Measurements from ENCODE around the gene AXIN2.

The AXIN2 gene

GRCh38 chr17:65514541-65514940, 46.9 kb downstream of the AXIN2 start:
- H3K36me3 ChIP-seq (ENCODE audit: control insufficient read depth in 2 of 2, insufficient read depth in 1 of 2, low read length in 2 of 2), result no peaks in the 10 kb centered on the region
- POLR2A ChIA-PET, result no interaction called here
- no peak overlapping the region for H3K27ac ChIP-seq (ENCODE audit: extremely low read depth, low read depth, low read length)
- no peaks in the 10 kb centered on the region for H3K9me3 ChIP-seq (ENCODE audit: control insufficient read depth, insufficient read depth, low read depth, low read length)
- H3K4me3 ChIP-seq (ENCODE audit: low read depth, low read length), result no peak overlapping the region
- TF ChIP-seq REPIN1 (tag by site-specific recombination; IDR thresholded peaks at IDR 0.05; ENCODE audit: low read depth) (no peak), ZNF24 (tag by site-specific recombination; IDR thresholded peaks at IDR 0.05) (no peak), ZNF670 (tag by site-specific recombination; IDR thresholded peaks at IDR 0.05; ENCODE audit: low read depth) (no peak), ZBTB8A (tag by site-specific recombination; IDR thresholded peaks at IDR 0.05) (no peak), ZNF560 (tag by site-specific recombination; IDR thresholded peaks at IDR 0.05; ENCODE audit: borderline replicate concordance) (no peak), KLF16 (tag by site-specific recombination; IDR thresholded peaks at IDR 0.05) (no peak), ZNF792 (tag by site-specific recombination; IDR thresholded peaks at IDR 0.05) (no peak), PRDM10 (tag by site-specific recombination; IDR thresholded peaks at IDR 0.05) (no peak), ATF2 (tag by site-specific recombination; IDR thresholded peaks at IDR 0.05; ENCODE audit: low read depth) (no peak), ZNF791 (tag by site-specific recombination; IDR thresholded peaks at IDR 0.05) (no peak), TSHZ1 (tag by site-specific recombination; IDR thresholded peaks at IDR 0.05; ENCODE audit: borderline replicate concordance) (no peak), ZNF175 (tag by site-specific recombination; IDR thresholded peaks at IDR 0.05) (no peak), OVOL3 (tag by site-specific recombination; IDR thresholded peaks at IDR 0.05) (no peak), ZNF148 (tag by site-specific recombination; IDR thresholded peaks at IDR 0.05; ENCODE audit: borderline replicate concordance) (no peak), ZNF48 (tag by site-specific recombination; IDR thresholded peaks at IDR 0.05) (no peak), ZFP3 (tag by site-specific recombination; IDR thresholded peaks at IDR 0.05; ENCODE audit: low read depth) (no peak), ZNF280D (tag by site-specific recombination; IDR thresholded peaks at IDR 0.05) (no peak)
- peaks cover 6% of the 10 kb centered on the region for H3K4me1 ChIP-seq (ENCODE audit: control insufficient read depth, insufficient read depth, low read length)
- CTCF ChIA-PET, result interaction anchor here (0.6 to 1.2 kb wide), 2 partner anchors 220 to 1400 kb away, joined by 3 to 5 read pairs; no protein-coding TSS in a partner anchor
